Measurements from ENCODE around the gene CD84.

DNA sequence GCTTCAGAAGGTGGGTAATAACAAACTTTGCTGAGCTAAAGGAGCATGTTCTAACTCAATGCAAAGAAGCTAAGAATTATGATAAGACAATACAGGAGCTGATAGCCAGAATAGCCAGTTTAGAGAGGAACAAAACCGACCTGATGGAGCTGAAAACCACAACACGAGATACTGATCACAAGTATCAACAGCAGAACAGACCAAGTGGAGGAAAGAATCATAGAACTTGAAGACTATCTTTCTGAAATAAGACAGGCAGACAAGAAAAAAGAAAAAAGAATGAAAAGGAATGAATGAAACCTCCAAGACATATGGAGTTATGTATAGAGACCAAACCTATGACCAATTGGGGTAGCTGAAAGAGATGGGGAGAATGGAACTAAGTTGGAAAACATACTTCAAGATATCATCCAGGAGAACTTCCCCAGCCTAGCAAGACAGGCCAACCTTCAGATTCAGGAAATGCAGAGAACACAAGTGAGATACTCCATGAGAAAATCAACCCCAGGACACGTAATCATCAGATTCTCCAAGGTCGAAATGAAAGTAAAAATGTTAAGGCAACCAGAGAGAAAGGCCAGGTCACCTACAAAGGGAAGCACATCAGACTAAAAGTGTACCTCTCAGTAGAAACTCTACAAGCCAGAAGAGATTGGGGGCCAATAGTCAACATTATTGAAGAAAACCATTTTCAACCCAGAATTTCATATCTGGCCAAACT lies 20.5 kb downstream of the CD84 start:
- TF ChIP-seq, protein P1, sequence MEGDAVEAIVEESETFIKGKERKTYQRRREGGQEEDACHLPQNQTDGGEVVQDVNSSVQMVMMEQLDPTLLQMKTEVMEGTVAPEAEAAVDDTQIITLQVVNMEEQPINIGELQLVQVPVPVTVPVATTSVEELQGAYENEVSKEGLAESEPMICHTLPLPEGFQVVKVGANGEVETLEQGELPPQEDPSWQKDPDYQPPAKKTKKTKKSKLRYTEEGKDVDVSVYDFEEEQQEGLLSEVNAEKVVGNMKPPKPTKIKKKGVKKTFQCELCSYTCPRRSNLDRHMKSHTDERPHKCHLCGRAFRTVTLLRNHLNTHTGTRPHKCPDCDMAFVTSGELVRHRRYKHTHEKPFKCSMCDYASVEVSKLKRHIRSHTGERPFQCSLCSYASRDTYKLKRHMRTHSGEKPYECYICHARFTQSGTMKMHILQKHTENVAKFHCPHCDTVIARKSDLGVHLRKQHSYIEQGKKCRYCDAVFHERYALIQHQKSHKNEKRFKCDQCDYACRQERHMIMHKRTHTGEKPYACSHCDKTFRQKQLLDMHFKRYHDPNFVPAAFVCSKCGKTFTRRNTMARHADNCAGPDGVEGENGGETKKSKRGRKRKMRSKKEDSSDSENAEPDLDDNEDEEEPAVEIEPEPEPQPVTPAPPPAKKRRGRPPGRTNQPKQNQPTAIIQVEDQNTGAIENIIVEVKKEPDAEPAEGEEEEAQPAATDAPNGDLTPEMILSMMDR (IDR thresholded peaks at IDR 0.05): no peak
- TF ChIP-seq POLR2A (IDR thresholded peaks at IDR 0.05): no peak

Data from prostate gland (tissue), 2 donors.